ENCODE measurements around the gene CFAP92. TPM values are rescaled to one million over a fixed set of nuclear protein-coding genes. Genes with fewer than 3 reads are reported as not detected.

Gene CFAP92
- total and polyA plus RNA-seq, 7 experiments from 2014 or later, result 0.10 to 1.4 (median 0.46) TPM

- no peaks in the 10 kb centered on the region for H3K9me3 Mint-ChIP-seq
- Histone ChIP-seq H3K4me3 (ENCODE audit: low read length) (no peak overlapping the region), H3K27me3 (ENCODE audit: control insufficient read depth in 2 of 2, insufficient read depth in 2 of 2, low read length in 2 of 2) (no peaks in the 10 kb centered on the region), H3K27ac (ENCODE audit: low read depth, low read length) (no peak overlapping the region), H3K9me3 (ENCODE audit: control insufficient read depth in 2 of 3, low read length in 3 of 3) (no peaks in the 10 kb centered on the region), H3K4me1 (ENCODE audit: control insufficient read depth in 2 of 2, insufficient read depth in 2 of 2, low read length in 2 of 2) (peaks cover 0 to 14% of the 10 kb centered on the region in 2 donors), H3K36me3 (ENCODE audit: control insufficient read depth in 2 of 3, insufficient read depth in 3 of 3, low read length in 3 of 3) (no peaks in the 10 kb centered on the region)
- H3K27me3 Mint-ChIP-seq, result peaks cover 0 to 3% (median 0%) of the 10 kb centered on the region in 5 donors
- no peak overlapping the region for H3K4me3 Mint-ChIP-seq
- intact Hi-C loops (cut with micrococcal nuclease), result no loop called here
- ATAC-seq (no peak), DNase-seq (no peak)
- peaks cover 0 to 1% (median 0%) of the 10 kb centered on the region in 5 donors for H3K36me3 Mint-ChIP-seq
- ChIA-PET POLR2A (interaction anchor here (1.4 kb wide), 1 partner anchor 17 kb away, joined by 4 read pairs; no protein-coding TSS in a partner anchor), CTCF (interaction anchor here (0.8 kb wide), 1 partner anchor 17 kb away, joined by 3 read pairs; no protein-coding TSS in a partner anchor)
- no peak overlapping the region for H3K27ac Mint-ChIP-seq
- peaks cover 0 to 26% (median 14%) of the 10 kb centered on the region in 7 donors for H3K4me1 Mint-ChIP-seq
Observed at GRCh38 chr3:129033151-129033550, 39.3 kb upstream of the CFAP92 start.

DNA sequence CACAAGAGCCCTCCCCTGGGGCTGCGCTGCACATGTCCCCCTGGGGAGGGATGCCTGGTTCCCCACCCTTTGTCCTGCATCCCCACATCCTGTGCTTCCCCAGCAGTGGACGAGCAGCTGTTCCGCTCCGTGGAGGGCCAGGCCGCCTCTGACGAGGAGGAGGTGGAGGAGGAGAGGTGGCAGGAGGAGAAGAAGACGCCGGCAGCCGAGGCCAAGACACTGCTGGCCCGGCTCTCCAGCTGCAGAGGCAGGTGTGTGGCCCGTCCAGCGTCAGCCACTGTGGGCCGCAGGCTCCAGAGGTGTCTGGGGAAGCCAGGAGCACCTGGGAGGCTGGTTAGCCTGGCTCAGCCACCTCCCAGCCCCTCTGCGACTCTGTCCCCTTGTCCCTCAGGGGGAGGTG, 38.8 kb upstream of the CFAP92 start:
- Mint-ChIP-seq H3K27ac (no peak overlapping the region), H3K27me3 (peaks cover 0 to 3% (median 0%) of the 10 kb centered on the region in 5 donors), H3K4me3 (no peak overlapping the region), H3K9me3 (no peaks in the 10 kb centered on the region), H3K36me3 (peaks cover 0 to 1% (median 0%) of the 10 kb centered on the region in 5 donors), H3K4me1 (peaks cover 0 to 26% (median 14%) of the 10 kb centered on the region in 7 donors)
- DNase-seq, result no peak
- POLR2A ChIA-PET, result interaction anchor here (0.8 to 1.4 kb wide), 2 partner anchors 11 to 17 kb away, joined by 4 read pairs; no protein-coding TSS in a partner anchor
- Histone ChIP-seq H3K27me3 (ENCODE audit: control insufficient read depth in 2 of 2, insufficient read depth in 2 of 2, low read length in 2 of 2) (no peaks in the 10 kb centered on the region), H3K36me3 (ENCODE audit: control insufficient read depth in 2 of 3, insufficient read depth in 3 of 3, low read length in 3 of 3) (no peaks in the 10 kb centered on the region), H3K9me3 (ENCODE audit: control insufficient read depth in 2 of 3, low read length in 3 of 3) (no peaks in the 10 kb centered on the region), H3K4me1 (ENCODE audit: control insufficient read depth in 2 of 2, insufficient read depth in 2 of 2, low read length in 2 of 2) (peaks cover 0 to 14% of the 10 kb centered on the region in 2 donors), H3K4me3 (ENCODE audit: low read length) (no peak overlapping the region), H3K27ac (ENCODE audit: low read depth, low read length) (no peak overlapping the region)
- ATAC-seq, result no peak
- CTCF ChIA-PET, result interaction anchor here (0.8 to 1.0 kb wide), 2 partner anchors 16 kb away, joined by 3 read pairs; no protein-coding TSS in a partner anchor
- intact Hi-C loops (cut with micrococcal nuclease), result no loop called here

- DNase-seq (no peak), ATAC-seq (no peak)
- H3K4me1 Mint-ChIP-seq, result peaks cover 3 to 27% (median 18%) of the 10 kb centered on the region in 7 donors
- H3K36me3 Mint-ChIP-seq, result peaks cover 0 to 1% (median 0%) of the 10 kb centered on the region in 5 donors
- no peaks in the 10 kb centered on the region for H3K27me3 ChIP-seq (ENCODE audit: control insufficient read depth in 2 of 2, insufficient read depth in 2 of 2, low read length in 2 of 2)
- H3K4me1 ChIP-seq (ENCODE audit: control insufficient read depth in 2 of 2, insufficient read depth in 2 of 2, low read length in 2 of 2), result peaks cover 3 to 16% of the 10 kb centered on the region in 2 donors
- no peak overlapping the region for H3K27ac ChIP-seq (ENCODE audit: low read depth, low read length)
- no peaks in the 10 kb centered on the region for H3K36me3 ChIP-seq (ENCODE audit: control insufficient read depth in 2 of 3, insufficient read depth in 3 of 3, low read length in 3 of 3)
- no peaks in the 10 kb centered on the region for H3K9me3 ChIP-seq (ENCODE audit: control insufficient read depth in 2 of 3, low read length in 3 of 3)
- H3K4me3 ChIP-seq (ENCODE audit: low read length), result no peak overlapping the region
- H3K27ac Mint-ChIP-seq, result no peak overlapping the region
- peaks cover 0 to 3% (median 0%) of the 10 kb centered on the region in 5 donors for H3K27me3 Mint-ChIP-seq
- intact Hi-C loops (cut with micrococcal nuclease), result no loop called here
- ChIA-PET POLR2A (interaction anchor here (0.6 to 2.2 kb wide), 5 partner anchors 12 to 133 kb away, joined by 3 to 8 read pairs (median 3); no protein-coding TSS in a partner anchor), CTCF (interaction anchor here (1.0 to 2.6 kb wide), 3 partner anchors 14 to 22 kb away, joined by 3 to 10 read pairs (median 8); no protein-coding TSS in a partner anchor)
- no peak overlapping the region for H3K4me3 Mint-ChIP-seq
- H3K9me3 Mint-ChIP-seq, result no peaks in the 10 kb centered on the region
Observed at GRCh38 chr3:129031476-129032215, 37.8 kb upstream of the CFAP92 start.

DNA sequence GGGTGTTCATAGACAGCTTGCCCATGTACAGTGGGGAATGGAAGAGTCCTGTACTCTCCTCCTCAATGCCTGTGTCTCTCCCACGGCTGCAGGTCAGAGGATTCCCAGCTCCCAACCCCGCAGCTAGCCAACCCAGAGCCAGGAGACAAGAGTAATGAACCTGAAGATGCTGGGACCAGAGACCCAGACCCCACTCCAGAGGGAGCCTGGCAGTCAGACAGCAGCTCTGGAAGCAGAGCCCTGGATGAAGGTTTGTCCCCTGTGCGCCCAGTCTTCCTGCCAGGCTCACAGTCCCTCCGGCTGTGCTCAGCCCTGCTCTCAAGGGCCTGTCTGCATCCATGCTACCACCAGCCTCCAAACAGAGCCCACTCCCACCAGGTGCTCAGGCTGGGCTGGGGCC, 36.7 kb upstream of the CFAP92 start:
- Mint-ChIP-seq H3K27me3 (peaks cover 0 to 3% (median 0%) of the 10 kb centered on the region in 5 donors), H3K36me3 (peaks cover 0 to 1% (median 0%) of the 10 kb centered on the region in 5 donors), H3K4me3 (no peak overlapping the region), H3K4me1 (peaks cover 9 to 27% (median 21%) of the 10 kb centered on the region in 7 donors), H3K9me3 (no peaks in the 10 kb centered on the region), H3K27ac (no peak overlapping the region)
- ChIA-PET POLR2A (interaction anchor here (1.0 to 2.2 kb wide), 4 partner anchors 11 to 91 kb away, joined by 3 to 8 read pairs (median 3); partner anchors contain the start of gene RAB43), CTCF (interaction anchor here (0.6 to 2.6 kb wide), 8 partner anchors 13 to 350 kb away, joined by 3 to 10 read pairs (median 4); no protein-coding TSS in a partner anchor)
- Histone ChIP-seq H3K9me3 (ENCODE audit: control insufficient read depth in 2 of 3, low read length in 3 of 3) (no peaks in the 10 kb centered on the region), H3K27me3 (ENCODE audit: control insufficient read depth in 2 of 2, insufficient read depth in 2 of 2, low read length in 2 of 2) (no peaks in the 10 kb centered on the region), H3K4me1 (ENCODE audit: control insufficient read depth in 2 of 2, insufficient read depth in 2 of 2, low read length in 2 of 2) (peaks cover 11 to 13% of the 10 kb centered on the region in 2 donors), H3K36me3 (ENCODE audit: control insufficient read depth in 2 of 3, insufficient read depth in 3 of 3, low read length in 3 of 3) (no peaks in the 10 kb centered on the region), H3K27ac (ENCODE audit: low read depth, low read length) (no peak overlapping the region), H3K4me3 (ENCODE audit: low read length) (no peak overlapping the region)
- DNase-seq (no peak), ATAC-seq (no peak)
- intact Hi-C loops (cut with micrococcal nuclease), result no loop called here

GRCh38 chr3:129028866-129029265, 35.0 kb upstream of the CFAP92 start:
- H3K27me3 Mint-ChIP-seq, result peaks cover 0 to 3% (median 0%) of the 10 kb centered on the region in 5 donors
- H3K4me3 Mint-ChIP-seq, result peak overlapping the region in 2 of 10 donors; percentile 42 to 45
- Histone ChIP-seq H3K27me3 (ENCODE audit: control insufficient read depth in 2 of 2, insufficient read depth in 2 of 2, low read length in 2 of 2) (no peaks in the 10 kb centered on the region), H3K27ac (ENCODE audit: low read depth, low read length) (no peak overlapping the region), H3K4me3 (ENCODE audit: low read length) (no peak overlapping the region), H3K4me1 (ENCODE audit: control insufficient read depth in 2 of 2, insufficient read depth in 2 of 2, low read length in 2 of 2) (peaks cover 8 to 11% of the 10 kb centered on the region in 2 donors), H3K36me3 (ENCODE audit: control insufficient read depth in 2 of 3, insufficient read depth in 3 of 3, low read length in 3 of 3) (no peaks in the 10 kb centered on the region), H3K9me3 (ENCODE audit: control insufficient read depth in 2 of 3, low read length in 3 of 3) (no peaks in the 10 kb centered on the region)
- CTCF ChIA-PET, result interaction anchor here (1.3 to 4.6 kb wide), 3 partner anchors 12 to 24 kb away, joined by 3 to 74 read pairs (median 14); no protein-coding TSS in a partner anchor
- DNase-seq, result no peak
- intact Hi-C loops (cut with micrococcal nuclease), result loop anchor here in 1 of 2 donors (5.0 kb wide), 1 partner anchor 412 kb away; no protein-coding TSS in a partner anchor
- H3K9me3 Mint-ChIP-seq, result no peaks in the 10 kb centered on the region
- no peak overlapping the region for H3K27ac Mint-ChIP-seq
- ATAC-seq, result no peak
- POLR2A ChIA-PET, result interaction anchor here (0.9 to 4.4 kb wide), 5 partner anchors 14 to 89 kb away, joined by 3 to 95 read pairs (median 4); partner anchors contain the start of gene CFAP92
- peaks cover 11 to 28% (median 25%) of the 10 kb centered on the region in 7 donors for H3K4me1 Mint-ChIP-seq
- H3K36me3 Mint-ChIP-seq, result peaks cover 0 to 5% (median 0%) of the 10 kb centered on the region in 5 donors

- peaks cover 0 to 3% (median 0%) of the 10 kb centered on the region in 5 donors for H3K27me3 Mint-ChIP-seq
- ChIA-PET POLR2A (interaction anchor here (0.6 to 4.4 kb wide), 18 partner anchors 13 to 289 kb away, joined by 3 to 95 read pairs (median 6); partner anchors contain the start of genes CFAP92, COPG1, HMCES and RAB43), CTCF (interaction anchor here (0.6 to 4.6 kb wide), 17 partner anchors 11 to 219 kb away, joined by 3 to 74 read pairs (median 5); partner anchors contain the start of gene CFAP92)
- H3K4me1 Mint-ChIP-seq, result peaks cover 13 to 28% (median 25%) of the 10 kb centered on the region in 7 donors
- Histone ChIP-seq H3K4me1 (ENCODE audit: control insufficient read depth in 2 of 2, insufficient read depth in 2 of 2, low read length in 2 of 2) (peaks cover 8 to 11% of the 10 kb centered on the region in 2 donors), H3K27ac (ENCODE audit: low read depth, low read length) (peak overlapping the region; percentile 72), H3K27me3 (ENCODE audit: control insufficient read depth in 2 of 2, insufficient read depth in 2 of 2, low read length in 2 of 2) (no peaks in the 10 kb centered on the region), H3K36me3 (ENCODE audit: control insufficient read depth in 2 of 3, insufficient read depth in 3 of 3, low read length in 3 of 3) (no peaks in the 10 kb centered on the region), H3K4me3 (ENCODE audit: low read length) (peak overlapping the region; percentile 67), H3K9me3 (ENCODE audit: control insufficient read depth in 2 of 3, low read length in 3 of 3) (no peaks in the 10 kb centered on the region)
- H3K36me3 Mint-ChIP-seq, result peaks cover 0 to 5% (median 0%) of the 10 kb centered on the region in 5 donors
- H3K4me3 Mint-ChIP-seq, result peak overlapping the region in 7 of 10 donors; percentile 18 to 88 (median 83)
- intact Hi-C loops (cut with micrococcal nuclease), result loop anchor here (1.0 to 5.0 kb wide), 13 partner anchors 11 to 410 kb away; partner anchors contain the start of genes CFAP92 (in 2 of the 2), CNBP (in 2 of the 2), COPG1 (in 2 of the 2) and ISY1 (in 2 of the 2)
- ATAC-seq (no peak), DNase-seq (no peak)
- no peaks in the 10 kb centered on the region for H3K9me3 Mint-ChIP-seq
- peak overlapping the region in 1 of 9 donors; percentile 48 for H3K27ac Mint-ChIP-seq
Observed at GRCh38 chr3:129027544-129027880, 33.6 kb upstream of the CFAP92 start.

Data from naive thymus-derived CD4-positive, alpha-beta T cell (primary cell).